ENCODE measurements around the gene OTOG.

OTOG gene

GRCh38 chr11:17519061-17519885, 27.8 kb upstream of the OTOG start:
- DNase-seq (ENCODE audit: low spot score): peak; percentile 97

DNA sequence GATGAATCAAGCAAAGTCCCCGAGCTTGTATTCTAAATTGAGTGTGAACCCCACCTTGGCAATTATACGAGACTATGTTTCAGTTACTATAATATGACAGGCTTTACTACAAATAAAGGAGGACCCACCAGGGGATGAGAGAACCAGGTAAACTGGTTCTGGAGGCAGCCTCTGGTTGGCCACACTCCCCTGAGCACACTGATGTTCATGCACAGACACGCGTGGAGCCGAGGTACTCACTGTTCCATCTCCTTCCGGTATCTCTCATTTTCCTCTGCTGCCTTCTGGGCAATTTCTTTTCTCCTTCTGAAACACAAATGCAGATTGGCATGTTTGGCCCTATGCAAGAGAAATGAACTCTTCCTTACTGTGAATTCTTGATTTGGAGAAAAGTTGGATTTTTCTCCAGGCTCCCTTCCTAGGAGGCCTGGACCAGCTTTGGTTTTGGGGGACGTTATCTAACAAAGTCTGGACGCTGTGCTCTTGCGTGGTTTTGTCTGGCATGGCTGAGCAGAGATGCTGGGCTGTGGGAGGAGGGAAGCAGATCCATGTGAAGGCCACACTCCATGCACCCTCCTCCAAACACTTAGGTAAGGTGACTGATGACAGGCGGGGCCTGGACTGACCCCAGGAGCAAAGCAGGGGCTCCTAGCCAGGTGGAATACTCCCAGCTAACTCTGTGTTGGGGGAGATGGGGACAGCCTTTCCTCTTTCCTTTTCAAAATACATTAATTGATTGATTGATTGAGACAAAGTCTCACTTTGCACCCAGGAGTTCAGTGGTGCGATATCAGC, 25.8 kb upstream of the OTOG start:
- DNase-seq (ENCODE audit: low spot score): no peak

- DNase-seq (ENCODE audit: low spot score): no peak
Measured at GRCh38 chr11:17522655-17523054, 24.4 kb upstream of the OTOG start.

DNA sequence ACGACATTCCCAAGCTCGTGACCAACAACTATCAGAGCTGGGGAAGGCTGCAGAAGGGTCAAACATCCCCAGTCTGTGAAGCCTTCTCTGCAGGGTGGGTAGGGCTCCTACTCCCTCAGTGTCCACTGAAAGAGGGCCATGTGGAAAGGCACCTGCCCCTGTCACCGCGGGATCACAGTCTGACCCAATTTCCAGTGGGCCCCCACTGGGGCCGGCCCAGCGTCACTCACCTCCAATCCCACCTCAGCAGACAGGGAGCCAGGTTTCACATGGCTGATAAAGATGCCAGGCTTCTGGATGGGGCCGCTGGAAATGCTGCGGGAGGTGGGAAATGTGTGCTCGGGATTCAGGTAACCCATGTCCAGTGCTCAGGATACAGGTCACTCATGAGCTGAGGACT, 22.8 kb upstream of the OTOG start:
- no peak for DNase-seq (ENCODE audit: low spot score)

DNA sequence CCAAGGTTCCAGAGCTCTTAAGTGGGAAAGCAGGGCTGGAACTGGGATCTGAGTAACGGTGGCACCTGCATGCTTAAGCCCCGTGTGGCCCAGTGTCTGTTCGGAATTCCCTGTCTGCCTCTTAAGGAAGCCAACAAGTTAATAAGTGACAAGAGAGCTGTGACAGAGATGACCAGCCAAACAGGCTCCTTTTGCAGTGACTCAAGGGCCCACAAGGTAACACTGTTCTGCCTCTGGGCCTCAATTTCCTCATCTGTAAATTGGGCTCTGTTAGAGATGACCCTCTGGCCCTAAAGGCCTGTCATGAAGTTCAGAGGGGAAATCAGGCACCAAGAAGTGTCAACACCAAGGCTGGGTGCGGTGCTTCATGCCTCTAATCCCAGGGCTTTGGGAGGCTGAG, 21.5 kb upstream of the OTOG start:
- no peak for DNase-seq (ENCODE audit: low spot score)

- DNase-seq (ENCODE audit: low spot score): no peak
Measured at GRCh38 chr11:17526326-17526725, 20.7 kb upstream of the OTOG start.

GRCh38 chr11:17526931-17527627, 20.0 kb upstream of the OTOG start:
- no peak for DNase-seq (ENCODE audit: low spot score)

DNA sequence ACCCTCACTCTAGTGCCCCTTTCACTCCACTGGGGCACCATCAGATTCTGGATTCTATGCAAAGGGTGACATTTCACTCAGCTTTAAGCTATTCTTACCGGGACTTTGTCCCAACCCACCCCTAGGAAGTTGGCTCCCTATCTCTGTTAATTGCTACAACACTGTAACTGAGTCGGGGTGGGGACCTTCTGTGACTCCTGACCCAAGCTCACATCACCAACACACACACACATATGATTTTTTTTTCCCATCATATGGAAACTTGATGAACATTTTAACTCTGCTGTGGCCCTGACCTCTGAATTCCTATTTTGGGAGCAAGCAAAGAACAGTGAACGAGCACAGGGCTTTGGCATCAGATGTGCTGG, 19.4 kb upstream of the OTOG start:
- DNase-seq (ENCODE audit: low spot score): no peak

- DNase-seq (ENCODE audit: low spot score): peak; percentile 80
Measured at GRCh38 chr11:17528181-17528691, 18.8 kb upstream of the OTOG start.

- no peak for DNase-seq (ENCODE audit: low spot score)
Measured at GRCh38 chr11:17528906-17529843, 17.9 kb upstream of the OTOG start.

DNA sequence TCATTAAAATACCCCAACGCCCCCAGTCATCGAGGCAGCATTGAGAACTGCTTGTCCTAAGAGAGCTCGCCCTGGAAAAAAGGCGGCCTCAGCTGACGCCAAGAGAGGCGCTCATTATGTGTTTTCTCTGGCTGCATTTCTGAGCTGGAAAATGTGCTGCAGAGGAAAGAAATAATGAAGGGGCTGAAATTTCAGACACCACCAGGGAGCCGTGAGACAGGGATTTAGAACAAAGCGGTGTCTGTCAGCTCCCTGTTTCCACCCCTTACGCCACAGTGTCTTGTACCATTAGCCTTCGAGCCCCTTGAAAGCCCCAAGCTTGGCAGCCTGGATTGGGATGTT, 17.2 kb upstream of the OTOG start:
- DNase-seq (ENCODE audit: low spot score): peak; percentile 65

DNA sequence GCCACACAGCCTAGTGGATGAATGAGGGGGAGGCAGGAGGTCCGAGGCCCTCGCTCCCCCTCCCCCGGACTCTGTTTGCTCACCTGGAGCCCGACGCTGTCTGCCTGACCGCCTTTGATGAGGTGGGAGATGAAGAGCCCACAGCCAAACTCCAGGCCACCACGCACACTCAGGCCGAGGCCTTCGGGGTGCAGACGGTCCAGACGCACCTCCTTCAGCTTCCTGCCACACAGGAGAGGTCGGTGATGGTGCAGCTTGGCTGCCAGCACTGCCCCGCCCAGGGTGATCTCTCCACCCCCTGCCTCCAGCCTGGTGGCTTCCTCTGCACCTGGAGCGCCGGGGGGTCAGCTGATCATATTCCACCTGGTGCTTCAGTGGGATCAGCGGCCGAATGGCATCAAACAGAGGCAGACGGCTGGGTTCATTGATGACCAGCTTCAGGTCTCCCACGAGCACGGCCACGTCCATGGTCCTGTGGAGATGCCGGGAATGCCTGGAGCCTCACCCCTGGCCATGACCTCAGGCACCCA, 15.9 kb upstream of the OTOG start:
- DNase-seq (ENCODE audit: low spot score): no peak

GRCh38 chr11:17531636-17532113, 15.4 kb upstream of the OTOG start:
- DNase-seq (ENCODE audit: low spot score): no peak

GRCh38 chr11:17532784-17533183, 14.3 kb upstream of the OTOG start:
- DNase-seq (ENCODE audit: low spot score): no peak

GRCh38 chr11:17533341-17533740, 13.7 kb upstream of the OTOG start:
- no peak for DNase-seq (ENCODE audit: low spot score)

- DNase-seq (ENCODE audit: low spot score): no peak
Measured at GRCh38 chr11:17533778-17534415, 13.2 kb upstream of the OTOG start.

- DNase-seq (ENCODE audit: low spot score): no peak
Measured at GRCh38 chr11:17535488-17535887, 11.6 kb upstream of the OTOG start.

DNA sequence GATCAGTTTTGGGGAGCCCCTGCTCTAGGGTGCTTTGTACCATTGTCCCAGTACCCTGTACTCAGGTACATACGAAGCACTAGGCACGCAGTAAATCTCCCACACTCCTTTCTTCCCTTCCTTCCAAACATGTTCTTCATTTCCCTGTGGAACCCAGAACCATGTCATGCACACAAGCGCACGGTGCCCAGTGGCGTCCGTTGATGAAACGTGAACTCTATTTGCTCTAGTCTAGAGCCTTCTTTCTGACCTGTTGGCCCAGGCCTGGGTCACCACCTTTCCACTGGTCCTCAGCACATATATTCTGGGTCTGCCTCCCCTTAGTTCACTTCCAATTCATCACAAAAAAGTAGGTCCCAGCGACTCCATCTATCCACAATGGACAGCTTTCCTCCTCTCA, 9.8 kb upstream of the OTOG start:
- no peak for DNase-seq (ENCODE audit: low spot score)

GRCh38 chr11:17538054-17538453, 9.0 kb upstream of the OTOG start:
- DNase-seq (ENCODE audit: low spot score): no peak

DNA sequence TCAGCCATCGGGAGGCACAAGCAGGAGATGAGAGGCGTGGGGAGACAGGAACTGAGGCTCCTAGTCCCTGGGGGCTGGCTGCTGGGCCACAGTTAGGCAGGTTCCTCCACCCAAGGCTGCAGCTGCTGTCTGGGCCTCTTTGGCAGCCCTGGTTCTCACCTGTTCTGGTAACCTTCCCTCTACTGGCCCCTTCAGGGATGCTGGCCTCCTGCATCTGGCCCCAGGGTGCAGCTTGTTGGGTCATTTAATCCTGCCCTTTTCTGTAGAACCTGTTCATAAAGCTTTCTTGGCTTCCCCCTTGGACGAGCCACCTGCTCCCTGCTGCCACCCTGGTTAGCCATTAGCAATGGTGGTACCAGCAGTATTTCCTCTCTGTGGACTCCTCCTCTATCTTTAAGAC, 8.3 kb upstream of the OTOG start:
- DNase-seq (ENCODE audit: low spot score): no peak

DNA sequence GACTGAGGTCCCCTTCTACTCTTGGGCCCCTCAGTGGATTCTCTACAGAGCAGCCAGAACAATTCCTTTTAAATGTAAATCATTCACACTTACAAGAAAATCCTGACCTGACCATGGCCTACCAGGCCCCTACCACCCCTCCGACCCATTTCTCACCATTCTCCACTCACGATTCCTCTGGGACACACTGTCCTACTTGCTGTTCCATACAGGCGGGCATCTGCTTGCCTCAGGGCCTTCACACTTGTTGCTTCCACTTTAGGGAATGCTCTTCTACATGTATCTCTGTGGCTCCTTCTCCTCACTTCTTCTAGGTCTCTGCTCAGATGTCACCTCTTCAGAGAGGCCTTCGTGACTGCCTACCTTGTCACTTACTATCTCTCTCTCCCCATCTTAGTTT, 6.3 kb upstream of the OTOG start:
- no peak for DNase-seq (ENCODE audit: low spot score)

All from pons (tissue), 1 donor.